HCT116 (cell line): ENCODE data around the gene TNFRSF25. TPM values are rescaled to one million over a fixed set of nuclear protein-coding genes. Genes with fewer than 3 reads are reported as not detected.

ENCODE experiments used
- ATAC-seq: fragments of 200-7000 bp; cut with Tn5 transposase; 2 replicates; pipeline ENCODE4 v1.9.1; 2020; ENCODE audit warnings: mild to moderate bottlenecking, moderate library complexity
- BruUV-seq: library from RNA; stranded (reverse); fragments of 400-500 nt; replicated peaks from 2 replicates; lab custom pipeline; 2021; lab: Mats Ljungman, UMichigan
- CTCF ChIA-PET: fragments of 300-600 bp; sonication (Branson Sonifier 250); formaldehyde crosslinking; loops from one replicate; lab custom pipeline; 2021; ENCODE audit warnings: antibody characterized with exemption; lab: Charles Lee
- POLR2A ChIA-PET: fragments of 300-600, 350-600 bp; sonication (Branson Sonifier 250); formaldehyde crosslinking; loops from one replicate; lab custom pipeline; 2021; ENCODE audit warnings: antibody characterized with exemption; lab: Charles Lee
- RAD21 ChIA-PET, 2 experiments: fragments of 300-600 bp; sonication (Branson Sonifier 250); formaldehyde crosslinking; loops; one replicate each; lab custom pipeline; 2023; ENCODE audit warnings: low total read pairs in 2 of 2; ENCODE audit not compliant: uncharacterized antibody in 2 of 2, unreplicated experiment in 2 of 2, low non-redundant PET in 1 of 2; lab: Charles Lee
- DNase-seq: peaks from one replicate; pipeline ENCODE4 v3.0.0-alpha.2; 2010; ENCODE audit warnings: low read depth, low spot score
- H2AFZ ChIP-seq: fragments of 200-600 bp; shearing (Covaris generic), sonication (generic); 2 replicates; pipeline ENCODE4 v1.6.1; 2017; ENCODE audit warnings: low read depth, mixed run types, mixed read lengths, antibody characterized with exemption, low read length; ENCODE audit not compliant: poor library complexity, severe bottlenecking
- H3K27ac ChIP-seq: 2 replicates; pipeline ENCODE4 v1.5.1; 2012; ENCODE audit warnings: low read depth, low read length
- H3K27me3 ChIP-seq: fragments of 200-600 bp; sonication (generic); 2 replicates; pipeline ENCODE4 v1.6.1; 2016; ENCODE audit warnings: mixed run types, low read length, mixed read lengths; ENCODE audit not compliant: insufficient read depth
- H3K36me3 ChIP-seq, 2 experiments: fragments of 200-500 bp in 1 of 2; fragments of 200-600 bp in 1 of 2; sonication (Bioruptor generic) in 1 of 2; sonication (generic) in 1 of 2; 2 replicates each; pipeline versions ENCODE4 v1.5.1 to v1.6.1; 2014 to 2016; ENCODE audit warnings: low read length in 2 of 2, inconsistent platforms in 1 of 2, mixed read lengths in 1 of 2, mixed run types in 1 of 2; ENCODE audit not compliant: insufficient read depth in 2 of 2, control insufficient read depth in 1 of 2
- H3K4me1 ChIP-seq, 2 experiments: fragments of 200-600 bp in 1 of 2; sonication (generic) in 1 of 2; 2 replicates each; pipeline versions ENCODE4 v1.5.1 to v1.6.1; 2012 to 2017; ENCODE audit warnings: low read length in 2 of 2, inconsistent platforms in 1 of 2, mild to moderate bottlenecking in 1 of 2, mixed read lengths in 1 of 2, mixed run types in 1 of 2, moderate library complexity in 1 of 2; ENCODE audit not compliant: insufficient read depth in 2 of 2, control insufficient read depth in 1 of 2
- H3K4me2 ChIP-seq: fragments of 200-600 bp; sonication (generic); 2 replicates; pipeline ENCODE4 v1.6.1; 2017; ENCODE audit warnings: mixed run types, low read length, mixed read lengths
- H3K4me3 ChIP-seq, 2 experiments: fragments of 200-600 bp in 1 of 2; sonication (generic) in 1 of 2; replicated peaks in 1 of 2; 2 replicates each; pipeline ENCODE4 v1.5.1; 2011 to 2016; ENCODE audit warnings: low read length in 2 of 2, control low read depth in 1 of 2, low read depth in 1 of 2, mild to moderate bottlenecking in 1 of 2, mixed read lengths in 1 of 2, mixed run types in 1 of 2
- H3K79me2 ChIP-seq: fragments of 200-600 bp; sonication (generic); 2 replicates; pipeline ENCODE4 v1.6.1; 2017; ENCODE audit warnings: mild to moderate bottlenecking, mixed run types, low read length, moderate library complexity, mixed read lengths; ENCODE audit not compliant: insufficient read depth
- H3K9ac ChIP-seq: fragments of 200-600 bp; sonication (generic); 2 replicates; pipeline ENCODE4 v1.6.1; 2016; ENCODE audit warnings: low read length, mixed read lengths
- H3K9me2 ChIP-seq: fragments of 200-600 bp; sonication (generic), shearing (Covaris generic); 2 replicates; pipeline ENCODE4 v1.6.1; 2017; ENCODE audit warnings: mixed run types, mild to moderate bottlenecking, moderate library complexity; ENCODE audit not compliant: insufficient read depth
- H3K9me3 ChIP-seq, 2 experiments: fragments of 200-500 bp in 1 of 2; fragments of 200-600 bp in 1 of 2; sonication (Bioruptor generic) in 1 of 2; sonication (generic) in 1 of 2; 2 replicates each; pipeline ENCODE4 v1.6.1; 2014 to 2017; ENCODE audit warnings: low read length in 2 of 2, mixed read lengths in 2 of 2, inconsistent platforms in 1 of 2, low read depth in 1 of 2, mild to moderate bottlenecking in 1 of 2, mixed run types in 1 of 2, moderate library complexity in 1 of 2; ENCODE audit not compliant: control insufficient read depth in 1 of 2, insufficient read depth in 1 of 2
- H4K20me1 ChIP-seq: fragments of 200-600 bp; sonication (generic), shearing (Covaris generic); 2 replicates; pipeline ENCODE4 v1.6.1; 2017; ENCODE audit warnings: mixed run types, mild to moderate bottlenecking, moderate library complexity; ENCODE audit not compliant: insufficient read depth
- EGR1 ChIP-seq: IDR thresholded peaks from 2 replicates; pipeline ENCODE4 v1.6.1; 2012; ENCODE audit warnings: low read depth
- FOSL1 ChIP-seq: IDR thresholded peaks from 2 replicates; pipeline ENCODE4 v1.6.1; 2012; ENCODE audit warnings: low read depth
- POLR2AphosphoS5 ChIP-seq: IDR thresholded peaks from 2 replicates; pipeline ENCODE4 v1.6.1; 2011; ENCODE audit warnings: mild to moderate bottlenecking, low read depth, low read length, moderate library complexity
- RAD21 ChIP-seq: IDR thresholded peaks from 2 replicates; pipeline ENCODE4 v1.6.1; 2012; ENCODE audit warnings: low read depth, mild to moderate bottlenecking
- SIN3A ChIP-seq: IDR thresholded peaks from 2 replicates; pipeline ENCODE4 v1.6.1; 2012; ENCODE audit warnings: low read depth
- YY1 ChIP-seq: IDR thresholded peaks from 2 replicates; pipeline ENCODE4 v1.6.1; 2011; ENCODE audit warnings: low read length, low read depth, moderate library complexity, mild to moderate bottlenecking; ENCODE audit not compliant: insufficient replicate concordance; ENCODE audit errors: extremely low read depth
- intact Hi-C: fragments of 100-400 bp; cut with micrococcal nuclease; formaldehyde crosslinking; loops from 2 replicates; pipeline ENCODE4 v1.10.0; 2022
- total RNA-seq: library from RNA; stranded (reverse); gene quantifications from one replicate; pipeline ENCODE4 v1.2.1, GENCODE V29; 2021; ENCODE audit not compliant: unreplicated experiment
- TF ChIP-seq, protein P1 (sequence below): IDR thresholded peaks from 2 replicates; pipeline ENCODE4 v1.6.1; 2012

Gene TNFRSF25
- total RNA-seq, 1 experiment from 2014 or later: 27.5 TPM

DNA sequence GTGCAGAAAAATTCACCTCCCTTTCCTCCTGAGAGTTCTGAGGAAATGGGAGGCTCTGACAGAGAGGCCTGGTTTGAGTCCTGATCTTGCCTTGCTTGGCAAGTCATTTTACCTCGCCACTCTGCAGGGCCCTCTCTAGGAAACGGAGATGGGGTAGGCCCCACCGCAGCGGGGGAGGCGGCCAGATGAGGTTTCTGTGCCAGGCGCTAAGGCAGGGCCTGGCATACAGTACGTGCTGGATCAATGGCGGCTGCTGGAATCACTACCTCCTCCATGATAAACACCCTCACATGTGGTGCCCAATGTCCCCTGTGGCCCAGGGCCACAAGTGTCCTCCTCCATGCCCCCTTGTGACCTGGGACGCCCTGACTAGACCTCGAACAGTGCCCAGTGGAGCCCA, 26.0 kb upstream of the TNFRSF25 start:
- no TSS peak for BruUV-seq
- peak overlapping the region; percentile 91 to 96 for H3K4me3 ChIP-seq
- H3K9ac ChIP-seq: peak overlapping the region; percentile 91
- no peaks in the 10 kb centered on the region for H3K9me3 ChIP-seq
- ChIA-PET RAD21 (interaction anchor here in 1 of 2 experiments (1.0 kb wide), 1 partner anchor 31 kb away, joined by 3 read pairs; no protein-coding TSS in a partner anchor), POLR2A (interaction anchor here (1.0 to 1.8 kb wide), 3 partner anchors 20 to 100 kb away, joined by 3 to 7 read pairs (median 3); no protein-coding TSS in a partner anchor), CTCF (interaction anchor here (1.0 to 4.3 kb wide), 4 partner anchors 11 to 69 kb away, joined by 3 to 14 read pairs (median 5); no protein-coding TSS in a partner anchor)
- no peaks in the 10 kb centered on the region for H4K20me1 ChIP-seq
- H3K27ac ChIP-seq: peak overlapping the region; percentile 87
- H3K36me3 ChIP-seq: no peaks in the 10 kb centered on the region
- ATAC-seq: no peak
- TF ChIP-seq FOSL1 (no peak), EGR1 (no peak), SIN3A (no peak)
- H3K9me2 ChIP-seq: no peaks in the 10 kb centered on the region
- intact Hi-C loops: loop anchor here (2.0 kb wide), 2 partner anchors 43 to 155 kb away; no protein-coding TSS in a partner anchor
- H2AFZ ChIP-seq: no peak overlapping the region
- H3K4me1 ChIP-seq: peaks cover 35 to 64% of the 10 kb centered on the region in 2 experiments
- H3K27me3 ChIP-seq: no peaks in the 10 kb centered on the region
- H3K79me2 ChIP-seq: peaks cover 5% of the 10 kb centered on the region; the same call in 1 of the 2 replicates
- peak overlapping the region; percentile 97 for H3K4me2 ChIP-seq
- DNase-seq: no peak

DNA sequence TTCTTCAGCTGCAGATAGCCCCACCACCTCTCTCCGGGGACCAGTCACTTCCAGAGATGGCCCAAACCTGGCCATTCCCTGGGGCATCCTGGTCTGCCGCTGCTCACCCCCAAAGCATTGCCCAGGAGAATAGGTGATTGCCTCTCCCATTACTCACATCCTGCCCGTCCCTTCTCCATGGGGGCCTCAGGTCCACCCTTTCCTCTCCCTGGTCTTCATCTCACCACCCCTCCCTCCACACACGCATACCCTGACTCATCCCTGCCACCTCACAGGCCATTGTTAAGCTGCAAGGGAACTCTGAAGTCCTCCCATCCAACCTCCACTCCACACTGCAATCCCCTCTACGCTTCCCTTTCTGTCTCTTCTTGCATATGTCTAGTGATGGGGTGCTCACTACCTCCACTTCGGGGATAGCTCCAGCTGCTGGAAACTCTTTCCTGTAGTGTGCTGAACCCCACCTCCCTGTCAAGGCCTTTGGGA, 25.5 kb upstream of the TNFRSF25 start, which contains the start of gene PLEKHG5:
Gene PLEKHG5, minus strand, starts transcription at position 188 of the 483 bp plus-strand sequence. CDS start 14,096 bp downstream, outside the sequence.
- peak within 1 kb of the TSS; percentile 91 to 96 for H3K4me3 ChIP-seq
- peaks cover 35 to 63% of the 10 kb centered on the region in 2 experiments for H3K4me1 ChIP-seq
- no peak within 1 kb of the TSS for H2AFZ ChIP-seq
- H3K9me2 ChIP-seq: no peaks in the 10 kb centered on the region
- peak within 1 kb of the TSS; percentile 91 for H3K9ac ChIP-seq
- ChIA-PET POLR2A (interaction anchor here (0.8 to 1.8 kb wide), 6 partner anchors 20 to 99 kb away, joined by 3 to 7 read pairs (median 4); no protein-coding TSS in a partner anchor), RAD21 (no interaction called here), CTCF (interaction anchor here (1.0 to 4.3 kb wide), 4 partner anchors 12 to 68 kb away, joined by 3 to 14 read pairs (median 5); no protein-coding TSS in a partner anchor)
- no peaks in the 10 kb centered on the region for H3K9me3 ChIP-seq
- peak; percentile 14 for ATAC-seq
- peaks cover 5% of the 10 kb centered on the region; the same call in 1 of the 2 replicates for H3K79me2 ChIP-seq
- no peaks in the 10 kb centered on the region for H4K20me1 ChIP-seq
- no peaks in the 10 kb centered on the region for H3K27me3 ChIP-seq
- TF ChIP-seq YY1 (peak; percentile 58), RAD21 (no peak), POLR2AphosphoS5 (peak; percentile 89)
- TF ChIP-seq, protein P1, sequence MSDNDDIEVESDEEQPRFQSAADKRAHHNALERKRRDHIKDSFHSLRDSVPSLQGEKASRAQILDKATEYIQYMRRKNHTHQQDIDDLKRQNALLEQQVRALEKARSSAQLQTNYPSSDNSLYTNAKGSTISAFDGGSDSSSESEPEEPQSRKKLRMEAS: no peak
- H3K36me3 ChIP-seq: no peaks in the 10 kb centered on the region
- DNase-seq: peak; percentile 60
- intact Hi-C loops: loop anchor here (2.0 kb wide), 2 partner anchors 43 to 155 kb away; no protein-coding TSS in a partner anchor
- H3K4me2 ChIP-seq: peak within 1 kb of the TSS; percentile 97
- peak within 1 kb of the TSS; percentile 87 for H3K27ac ChIP-seq
- BruUV-seq: no TSS peak
